Stimulated activated CD4-positive, alpha-beta T cell treated with anti-CD3 and anti-CD28 coated beads, Interleukin-1b, Interleukin-23, amount 100 ng/mL, for 24 hours (primary cell): ENCODE data around the gene SEC24C.
"Not testable (repeated sequence)": the region's sequence is repeated elsewhere in the genome, so short reads cannot be mapped to it uniquely, and the experiment has no call there.

Source experiments
- DNase-seq, 4 experiments: peaks; one replicate each; pipeline ENCODE4 v3.0.0-alpha.2; 2020; ENCODE audit warnings: low read depth in 4 of 4, low spot score in 1 of 4

Gene SEC24C

GRCh38 chr10:73789659-73790055 lies 45.5 kb downstream of the SEC24C start:
- no peak for DNase-seq

- no peak for DNase-seq
Observed at GRCh38 chr10:73790886-73791625, 46.9 kb downstream of the SEC24C start.

- no peak for DNase-seq
Observed at GRCh38 chr10:73791871-73792400, 47.8 kb downstream of the SEC24C start.

GRCh38 chr10:73793456-73793855 lies 49.3 kb downstream of the SEC24C start:
- DNase-seq, result no peak

GRCh38 chr10:73795491-73795890 lies 51.3 kb downstream of the SEC24C start:
- DNase-seq, result not testable (repeated sequence)

GRCh38 chr10:73796035-73796434 lies 51.9 kb downstream of the SEC24C start:
- DNase-seq, result not testable (repeated sequence)

- no peak for DNase-seq
Observed at GRCh38 chr10:73796766-73797165, 52.6 kb downstream of the SEC24C start.

- no peak for DNase-seq
Observed at GRCh38 chr10:73797324-73798025, 53.3 kb downstream of the SEC24C start.

- no peak for DNase-seq
Observed at GRCh38 chr10:73798087-73798486, 53.9 kb downstream of the SEC24C start.

- DNase-seq, result no peak
Observed at GRCh38 chr10:73798927-73799560, 54.9 kb downstream of the SEC24C start.

- DNase-seq, result no peak
Observed at GRCh38 chr10:73799899-73800559, 55.9 kb downstream of the SEC24C start.

- DNase-seq, result no peak
Observed at GRCh38 chr10:73800560-73801252, 56.5 kb downstream of the SEC24C start.

GRCh38 chr10:73801253-73801590 lies 57.0 kb downstream of the SEC24C start:
- DNase-seq, result no peak

GRCh38 chr10:73802276-73802991 lies 58.3 kb downstream of the SEC24C start:
- DNase-seq, result no peak

GRCh38 chr10:73803680-73804286 lies 59.6 kb downstream of the SEC24C start:
- no peak for DNase-seq

GRCh38 chr10:73806176-73806950 lies 62.2 kb downstream of the SEC24C start:
- DNase-seq, result no peak

GRCh38 chr10:73807471-73807870 lies 63.3 kb downstream of the SEC24C start:
- no peak for DNase-seq

GRCh38 chr10:73808021-73808815 lies 64.0 kb downstream of the SEC24C start:
- DNase-seq, result no peak
